Measurements from ENCODE around the gene MBP. TPM values are rescaled to one million over a fixed set of nuclear protein-coding genes. Genes with fewer than 3 reads are reported as not detected.

The MBP gene
- total and polyA plus RNA-seq, 2 donors (not counting 3 experiments of a cell fraction or from before 2014, with no cell fraction given) = 1.7 to 2.3 TPM

- H2AFZ ChIP-seq (ENCODE audit: low read depth, low read length) = no peak overlapping the region
- H3K4me3 ChIP-seq (replicated peaks in 1 of 3; ENCODE audit: insufficient read depth in 1 of 3, low read depth in 1 of 3, low read length in 3 of 3) = no peak overlapping the region
- no peak overlapping the region for H3K27ac ChIP-seq (ENCODE audit: insufficient read depth, low read depth, low read length)
- intact Hi-C loops (cut with micrococcal nuclease) = no loop called here
- TF ChIP-seq GATA2 (IDR thresholded peaks at IDR 0.05; ENCODE audit: insufficient read depth, insufficient read length, low read depth, low read length) (no peak), MYC (IDR thresholded peaks at IDR 0.05; ENCODE audit: low read depth, low read length) (no peak), CTCF (IDR thresholded peaks at IDR 0.05; ENCODE audit: extremely low read depth in 1 of 2, insufficient read depth in 1 of 2, low read depth in 1 of 2, low read length in 2 of 2) (no peak), JUN (IDR thresholded peaks at IDR 0.05; ENCODE audit: borderline replicate concordance, insufficient read depth, insufficient read length, low read depth) (no peak), POLR2A (IDR thresholded peaks at IDR 0.05; ENCODE audit: low read depth, low read length) (no peak), POLR2AphosphoS5 (IDR thresholded peaks at IDR 0.05; ENCODE audit: insufficient read depth, low read depth, low read length) (no peak), FOS (IDR thresholded peaks at IDR 0.05; ENCODE audit: borderline replicate concordance, insufficient read depth, low read length) (no peak), EZH2 (IDR thresholded peaks at IDR 0.05; ENCODE audit: borderline replicate concordance, low read depth, low read length, severe bottlenecking) (no peak)
- TF ChIP-seq, protein P1, sequence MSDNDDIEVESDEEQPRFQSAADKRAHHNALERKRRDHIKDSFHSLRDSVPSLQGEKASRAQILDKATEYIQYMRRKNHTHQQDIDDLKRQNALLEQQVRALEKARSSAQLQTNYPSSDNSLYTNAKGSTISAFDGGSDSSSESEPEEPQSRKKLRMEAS (IDR thresholded peaks at IDR 0.05; ENCODE audit: insufficient read depth, insufficient read length) = no peak
- POLR2A ChIA-PET = no interaction called here
- CTCF ChIA-PET = interaction anchor here (1.1 to 1.6 kb wide), 2 partner anchors 62 to 150 kb away, joined by 4 to 6 read pairs; no protein-coding TSS in a partner anchor
- no peaks in the 10 kb centered on the region for H3K9me1 ChIP-seq (replicated peaks; ENCODE audit: control insufficient read depth, extremely low read depth, insufficient read depth, low read length)
- H3K27me3 ChIP-seq (ENCODE audit: control insufficient read depth in 2 of 2, insufficient read depth in 2 of 2, low read length in 2 of 2) = no peaks in the 10 kb centered on the region
- H3K4me2 ChIP-seq (ENCODE audit: insufficient read depth, low read length) = no peak overlapping the region
- H3K79me2 ChIP-seq (ENCODE audit: control insufficient read depth, insufficient read depth, low read length) = no peaks in the 10 kb centered on the region
- no TSS peak for BruUV-seq (replicated peaks)
- no peaks in the 10 kb centered on the region for H3K36me3 ChIP-seq (ENCODE audit: control insufficient read depth in 2 of 2, extremely low read depth in 1 of 2, insufficient read depth in 2 of 2, low read length in 2 of 2)
- FAIRE-seq (no peak), DNase-seq (ENCODE audit: low read depth, low spot score) (no peak)
- no peak overlapping the region for H3K9ac ChIP-seq (replicated peaks; ENCODE audit: extremely low read depth, insufficient read depth, low read length)
- H4K20me1 ChIP-seq (replicated peaks; ENCODE audit: control insufficient read depth, extremely low read depth, insufficient read depth, low read length) = no peaks in the 10 kb centered on the region
- no peaks in the 10 kb centered on the region for H3K9me3 ChIP-seq (replicated peaks; ENCODE audit: control insufficient read depth, insufficient read depth, low read length)
- H3K4me1 ChIP-seq (ENCODE audit: control insufficient read depth, extremely low read depth, insufficient read depth, low read length) = peaks cover 26% of the 10 kb centered on the region
- dilution Hi-C loops (cut with MboI; ENCODE audit: extremely low pct_ligation_motif_present, low sequenced_read_pairs) = no loop called here
Measured at GRCh38 chr18:77062518-77063003, 70.0 kb downstream of the MBP start.

Measured in endothelial cell of umbilical vein (primary cell).